NCI-H2196 treated with DMSO at 0.1 percent for 48 hours (cell line): ENCODE results near the gene SPATA6L.

ENCODE experiments used
- DNase-seq: peaks from one replicate; lab custom pipeline; 2025; ENCODE audit not compliant: unreplicated experiment; lab: John Stamatoyannopoulos, UW

Gene SPATA6L

GRCh38 chr9:4585135-4585534, 81.1 kb downstream of the SPATA6L start:
- no peak for DNase-seq

DNA sequence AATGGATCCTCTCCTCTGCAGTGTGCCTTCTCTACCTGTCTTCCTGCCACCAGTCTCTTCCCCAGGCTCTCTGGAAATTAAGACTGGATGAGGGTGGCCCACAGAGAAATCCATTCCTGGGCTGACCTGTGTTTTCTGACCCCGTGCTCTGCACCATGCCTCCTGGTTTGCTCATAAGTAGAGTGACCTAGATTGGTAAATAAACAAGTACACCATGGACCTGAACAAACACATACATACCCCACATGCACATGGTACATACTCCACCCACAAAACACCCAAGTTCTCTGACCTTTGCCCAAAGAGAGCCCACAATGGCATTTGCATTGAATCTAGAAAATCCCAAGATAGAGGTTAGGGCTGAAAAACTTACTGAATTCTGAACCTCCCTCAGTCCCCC, 81.6 kb downstream of the SPATA6L start:
- no peak for DNase-seq

DNA sequence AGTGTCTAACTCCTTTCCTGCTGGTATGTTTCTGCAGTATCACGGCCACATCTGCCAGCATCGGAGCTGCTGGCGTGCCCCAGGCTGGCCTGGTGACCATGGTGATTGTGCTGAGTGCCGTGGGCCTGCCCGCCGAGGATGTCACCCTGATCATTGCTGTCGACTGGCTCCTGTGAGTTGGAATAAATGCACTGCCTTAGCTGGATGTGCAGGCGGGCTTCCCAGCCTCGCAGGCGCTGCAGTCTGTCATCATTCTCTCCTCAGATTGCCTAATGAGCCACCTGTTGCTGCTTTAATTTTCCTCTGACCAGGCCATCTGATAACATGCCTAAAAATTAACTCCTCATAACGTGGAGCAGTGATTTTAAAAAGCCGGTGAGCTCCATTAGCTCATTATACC, 83.3 kb downstream of the SPATA6L start:
- DNase-seq: no peak

- no peak for DNase-seq
Measured at GRCh38 chr9:4581861-4582565, 84.3 kb downstream of the SPATA6L start.

- DNase-seq: no peak
Measured at GRCh38 chr9:4581035-4581760, 85.1 kb downstream of the SPATA6L start.

DNA sequence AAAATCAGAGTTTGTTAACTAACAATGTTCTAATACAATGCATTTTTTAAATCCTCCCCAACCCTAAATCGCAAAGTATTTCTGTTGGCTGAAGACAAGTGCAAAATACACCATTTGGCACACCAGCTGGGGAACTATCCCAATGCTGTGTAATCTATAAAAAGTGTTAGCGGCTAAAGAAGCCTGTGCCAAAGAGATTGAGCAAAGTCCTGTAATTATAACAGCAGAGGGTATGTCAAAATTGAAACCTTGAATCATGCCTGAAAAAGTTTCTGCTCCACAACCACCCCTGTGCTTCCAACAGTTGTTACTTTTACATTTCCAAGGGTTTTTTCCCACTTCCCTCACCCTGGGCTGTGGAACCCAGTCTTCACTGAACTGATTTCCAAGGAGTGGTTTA, 87.3 kb downstream of the SPATA6L start:
- DNase-seq: no peak

- no peak for DNase-seq
Measured at GRCh38 chr9:4576448-4576847, 89.8 kb downstream of the SPATA6L start.

DNA sequence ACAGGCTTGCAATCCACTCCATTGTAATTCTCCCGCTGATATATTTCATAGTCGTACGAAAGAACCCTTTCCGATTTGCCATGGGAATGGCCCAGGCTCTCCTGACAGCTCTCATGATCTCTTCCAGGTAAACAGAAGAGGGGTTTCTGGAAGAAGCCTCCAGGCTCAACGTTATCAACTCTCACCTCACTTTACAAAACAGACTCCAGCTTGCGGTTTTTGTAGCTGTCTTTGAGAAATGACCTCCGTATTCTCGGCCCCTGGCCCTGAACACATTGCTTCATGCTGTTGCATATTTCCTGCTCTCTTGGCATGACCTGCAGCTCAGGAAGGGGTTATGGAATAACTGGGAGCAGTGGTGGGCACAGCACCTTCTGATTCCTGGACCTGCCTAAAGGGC, 90.3 kb downstream of the SPATA6L start:
- DNase-seq: no peak

DNA sequence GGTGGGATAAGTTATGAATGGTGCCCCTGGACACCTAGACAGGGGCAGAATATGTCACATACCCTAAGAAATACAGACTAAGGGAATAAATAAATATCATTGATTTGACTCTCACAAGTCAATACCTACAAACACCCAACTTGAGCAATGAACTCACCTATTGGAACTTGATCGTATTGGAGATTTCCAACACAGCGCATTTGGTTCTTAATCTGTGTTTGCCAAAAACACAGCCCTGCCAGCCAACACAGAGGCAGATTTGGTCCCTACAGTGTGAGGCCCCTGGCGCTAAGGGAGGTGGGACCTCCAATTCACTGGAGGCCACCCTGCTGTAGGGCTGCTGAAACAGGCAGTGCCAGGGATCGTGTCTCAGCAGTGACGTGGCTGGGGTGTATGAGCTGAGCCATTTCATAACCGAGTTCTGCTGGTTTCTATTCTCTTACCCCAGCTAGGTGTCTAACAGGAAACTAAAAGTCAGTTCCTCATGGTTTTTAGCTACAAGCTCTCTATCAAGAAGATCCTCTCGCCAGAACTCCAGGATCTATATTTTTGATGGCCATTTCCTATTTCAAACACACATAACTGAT, 91.5 kb downstream of the SPATA6L start:
- DNase-seq: no peak

- no peak for DNase-seq
Measured at GRCh38 chr9:4573634-4574389, 92.5 kb downstream of the SPATA6L start.

- no peak for DNase-seq
Measured at GRCh38 chr9:4573176-4573575, 93.1 kb downstream of the SPATA6L start.

- DNase-seq: no peak
Measured at GRCh38 chr9:4572184-4572826, 94.0 kb downstream of the SPATA6L start.

DNA sequence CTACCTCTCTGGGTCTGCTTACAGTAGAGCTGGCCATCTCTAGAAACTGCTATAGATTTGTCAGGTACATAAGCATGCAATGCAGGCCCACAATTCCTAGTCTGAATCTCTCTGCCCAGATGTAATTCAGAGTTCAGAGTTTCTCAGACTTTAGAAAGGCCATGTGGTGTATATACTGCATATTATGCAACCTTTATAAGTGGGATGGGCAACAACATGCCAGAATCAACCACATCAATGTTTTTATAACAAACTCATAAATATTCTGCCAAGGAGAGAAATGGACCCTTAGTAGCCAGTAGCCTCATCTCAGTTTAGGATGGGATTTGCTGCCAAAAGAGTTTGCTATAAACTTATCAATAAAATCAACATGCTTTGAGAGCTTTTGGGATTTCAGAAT, 97.2 kb downstream of the SPATA6L start:
- no peak for DNase-seq

DNA sequence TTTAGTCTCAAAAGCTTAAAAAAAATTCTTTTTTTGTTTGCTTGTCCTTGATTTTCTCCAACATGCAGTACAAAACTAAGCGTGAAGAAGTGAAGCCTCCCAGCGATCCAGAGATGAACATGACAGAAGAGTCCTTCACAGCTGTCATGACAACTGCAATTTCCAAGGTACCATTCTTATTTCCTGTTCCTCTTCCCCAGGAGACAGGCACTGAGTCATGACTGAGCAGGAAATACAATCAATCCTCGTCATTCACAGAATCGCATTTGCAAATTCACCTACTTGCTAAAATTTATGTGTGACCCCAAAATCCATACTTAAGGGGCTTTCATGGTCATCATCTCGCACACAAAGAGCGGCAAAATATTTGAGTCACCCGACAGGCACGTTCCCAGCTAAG, 98.7 kb downstream of the SPATA6L start:
- DNase-seq: no peak

GRCh38 chr9:4566806-4567205, 99.5 kb downstream of the SPATA6L start:
- no peak for DNase-seq

- no peak for DNase-seq
Measured at GRCh38 chr9:4563105-4563504, 103.2 kb downstream of the SPATA6L start.

DNA sequence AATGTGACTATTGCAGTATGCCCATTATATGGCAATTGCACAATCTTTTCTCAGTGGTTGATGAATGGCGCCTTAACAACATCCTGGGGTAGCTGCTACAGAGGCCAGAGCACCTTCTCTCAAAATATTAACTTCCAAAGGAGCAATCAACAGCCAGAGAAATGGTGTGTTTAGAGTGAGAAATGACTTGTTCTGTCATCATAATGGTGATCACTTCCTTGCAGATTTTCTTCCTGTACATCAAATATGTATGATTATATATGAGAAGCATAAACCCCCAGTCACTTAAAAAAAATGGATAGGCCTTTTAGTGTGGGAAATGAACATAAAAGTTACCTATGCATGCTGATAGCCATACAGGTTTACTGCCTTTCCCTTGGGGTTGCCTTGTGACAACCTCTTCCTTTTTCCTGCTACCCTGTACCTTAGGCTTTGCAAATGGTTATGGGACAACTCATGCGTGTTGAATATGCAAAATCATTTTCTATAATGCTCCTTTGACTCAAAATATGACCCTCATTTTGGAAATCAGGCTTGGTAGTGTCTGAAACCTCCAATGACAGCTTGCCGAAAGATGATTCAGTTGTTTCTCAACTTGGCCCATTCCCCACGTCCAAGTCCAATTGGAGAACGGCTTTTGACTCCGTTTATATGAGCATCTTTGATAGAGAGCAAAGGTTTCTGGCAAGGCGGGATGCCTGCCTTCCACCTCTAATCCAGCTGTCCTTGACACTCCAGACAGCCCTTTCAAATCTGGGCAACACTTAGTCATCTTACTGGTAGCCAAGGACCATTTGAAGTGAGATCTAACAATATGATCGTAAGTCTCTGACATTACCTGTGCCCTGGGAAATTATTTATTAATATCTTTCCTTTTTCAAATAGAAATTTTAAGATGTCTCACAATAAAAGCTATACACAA, 106.8 kb downstream of the SPATA6L start:
- DNase-seq: no peak

GRCh38 chr9:4558371-4558998, 107.8 kb downstream of the SPATA6L start:
- no peak for DNase-seq

- DNase-seq: peak; percentile 23
Measured at GRCh38 chr9:4555236-4555635, 111.0 kb downstream of the SPATA6L start.

GRCh38 chr9:4553951-4554381, 112.3 kb downstream of the SPATA6L start:
- no peak for DNase-seq
